ENCODE results near the gene IRF2BPL. TPM values are rescaled to one million over a fixed set of nuclear protein-coding genes. Genes with fewer than 3 reads are reported as not detected.
A peak's percentile ranks its signal among the peaks of the same experiment; 100 is the strongest.

The IRF2BPL gene
- total RNA-seq, 1 donor from 2014 or later, result 14.5 TPM

GRCh38 chr14:77003960-77004710 lies 24.4 kb downstream of the IRF2BPL start:
- intact Hi-C loops (cut with micrococcal nuclease), result no loop called here
- no peak overlapping the region for H3K27ac Mint-ChIP-seq
- H3K27me3 Mint-ChIP-seq, result no peaks in the 10 kb centered on the region
- ATAC-seq (ENCODE audit: low read depth), result no peak
- no peaks in the 10 kb centered on the region for H3K36me3 Mint-ChIP-seq (ENCODE audit: low read depth)
- H3K9me3 Mint-ChIP-seq, result no peaks in the 10 kb centered on the region
- TF ChIP-seq, protein P1, sequence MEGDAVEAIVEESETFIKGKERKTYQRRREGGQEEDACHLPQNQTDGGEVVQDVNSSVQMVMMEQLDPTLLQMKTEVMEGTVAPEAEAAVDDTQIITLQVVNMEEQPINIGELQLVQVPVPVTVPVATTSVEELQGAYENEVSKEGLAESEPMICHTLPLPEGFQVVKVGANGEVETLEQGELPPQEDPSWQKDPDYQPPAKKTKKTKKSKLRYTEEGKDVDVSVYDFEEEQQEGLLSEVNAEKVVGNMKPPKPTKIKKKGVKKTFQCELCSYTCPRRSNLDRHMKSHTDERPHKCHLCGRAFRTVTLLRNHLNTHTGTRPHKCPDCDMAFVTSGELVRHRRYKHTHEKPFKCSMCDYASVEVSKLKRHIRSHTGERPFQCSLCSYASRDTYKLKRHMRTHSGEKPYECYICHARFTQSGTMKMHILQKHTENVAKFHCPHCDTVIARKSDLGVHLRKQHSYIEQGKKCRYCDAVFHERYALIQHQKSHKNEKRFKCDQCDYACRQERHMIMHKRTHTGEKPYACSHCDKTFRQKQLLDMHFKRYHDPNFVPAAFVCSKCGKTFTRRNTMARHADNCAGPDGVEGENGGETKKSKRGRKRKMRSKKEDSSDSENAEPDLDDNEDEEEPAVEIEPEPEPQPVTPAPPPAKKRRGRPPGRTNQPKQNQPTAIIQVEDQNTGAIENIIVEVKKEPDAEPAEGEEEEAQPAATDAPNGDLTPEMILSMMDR (IDR thresholded peaks at IDR 0.05), result no peak
- ChIA-PET CTCF (no interaction called here), POLR2A (interaction anchor here (0.6 to 1.1 kb wide), 2 partner anchors 13 to 15 kb away, joined by 3 read pairs; no protein-coding TSS in a partner anchor)
- no peak overlapping the region for H3K4me3 Mint-ChIP-seq
- DNase-seq, result no peak
- H3K4me1 Mint-ChIP-seq, result peaks cover 19% of the 10 kb centered on the region

GRCh38 chr14:77002889-77003288 lies 25.6 kb downstream of the IRF2BPL start:
- intact Hi-C loops (cut with micrococcal nuclease), result no loop called here
- no peaks in the 10 kb centered on the region for H3K36me3 Mint-ChIP-seq (ENCODE audit: low read depth)
- H3K27ac Mint-ChIP-seq, result no peak overlapping the region
- peaks cover 28% of the 10 kb centered on the region for H3K4me1 Mint-ChIP-seq
- ATAC-seq (ENCODE audit: low read depth) (no peak), DNase-seq (no peak)
- ChIA-PET CTCF (no interaction called here), POLR2A (interaction anchor here (1.1 to 3.0 kb wide), 2 partner anchors 12 to 25 kb away, joined by 3 to 12 read pairs; partner anchors contain the start of gene IRF2BPL)
- H3K27me3 Mint-ChIP-seq, result no peaks in the 10 kb centered on the region
- H3K9me3 Mint-ChIP-seq, result no peaks in the 10 kb centered on the region
- no peak overlapping the region for H3K4me3 Mint-ChIP-seq
- TF ChIP-seq, protein P1 (IDR thresholded peaks at IDR 0.05), result no peak

DNA sequence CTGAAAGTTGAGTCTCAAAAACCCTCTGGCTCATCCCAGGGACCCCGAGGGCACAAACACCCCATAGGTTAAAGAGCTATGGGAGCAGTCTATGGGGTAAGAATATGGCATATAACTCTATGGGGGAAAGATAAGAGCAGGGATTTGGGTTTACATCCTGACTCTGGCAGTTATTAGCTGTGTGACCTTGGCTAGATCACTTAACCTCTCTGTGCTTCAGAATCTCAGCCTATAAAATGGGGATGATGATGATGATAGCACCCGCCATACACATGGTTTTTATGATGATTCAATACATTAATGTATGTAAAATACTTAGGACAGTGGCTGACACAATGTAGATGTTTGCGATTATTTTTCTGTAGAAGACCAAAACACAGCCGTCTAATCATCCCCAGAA lies 26.2 kb downstream of the IRF2BPL start:
- Mint-ChIP-seq H3K27ac (no peak overlapping the region), H3K36me3 (ENCODE audit: low read depth) (no peaks in the 10 kb centered on the region)

DNA sequence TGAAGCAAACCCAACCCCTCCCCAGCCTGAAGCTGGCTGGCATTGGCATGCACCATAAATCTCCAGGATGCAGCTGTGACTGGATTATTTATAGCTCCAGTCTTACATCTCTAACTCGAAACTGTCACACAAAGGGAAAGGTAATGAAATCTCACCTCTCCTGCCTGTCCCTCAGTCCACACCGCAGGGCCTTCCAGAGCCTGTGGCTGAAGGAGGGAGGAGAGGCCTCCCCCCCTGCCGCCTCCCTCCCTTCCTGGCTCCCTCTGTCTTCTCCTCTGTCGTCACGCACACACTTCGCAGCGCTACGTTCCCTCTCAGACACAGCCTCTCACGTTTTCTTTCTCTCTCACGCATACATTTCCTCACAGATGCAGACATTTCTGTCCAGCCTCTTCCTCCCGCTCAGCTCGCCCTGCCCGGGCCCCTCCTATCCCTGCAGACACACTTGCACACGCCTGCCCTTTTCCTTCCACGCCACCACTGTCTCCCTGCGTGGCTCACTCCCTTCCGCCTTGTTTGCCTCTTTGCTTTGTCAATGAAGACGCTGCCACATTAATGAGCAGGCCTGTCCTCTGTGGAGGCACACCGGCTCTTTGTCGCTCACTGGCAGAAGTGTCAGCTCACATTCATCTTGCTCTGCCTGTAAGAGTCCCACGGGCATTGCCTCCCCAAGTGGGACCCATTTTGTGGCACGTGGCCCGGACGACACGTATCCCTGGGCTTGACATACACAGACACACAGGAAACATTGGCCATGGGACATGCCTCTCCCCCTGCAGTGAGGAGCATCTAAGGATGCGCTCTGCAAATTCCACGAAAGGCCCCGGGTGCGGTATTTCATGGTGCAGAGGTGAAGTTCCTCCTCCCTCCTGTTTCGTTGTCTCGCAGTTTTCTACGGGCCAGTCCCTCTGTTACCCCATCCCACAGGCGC lies 27.9 kb downstream of the IRF2BPL start:
- Mint-ChIP-seq H3K36me3 (ENCODE audit: low read depth) (no peaks in the 10 kb centered on the region), H3K4me3 (peak overlapping the region; percentile 80), H3K27me3 (no peaks in the 10 kb centered on the region), H3K9me3 (no peaks in the 10 kb centered on the region), H3K27ac (peak overlapping the region; percentile 62), H3K4me1 (peaks cover 32% of the 10 kb centered on the region)
- ChIA-PET POLR2A (interaction anchor here (0.9 to 3.0 kb wide), 9 partner anchors 15 to 92 kb away, joined by 3 to 12 read pairs (median 6); partner anchors contain the start of gene IRF2BPL), CTCF (interaction anchor here (1.4 kb wide), 1 partner anchor 124 kb away, joined by 3 read pairs; no protein-coding TSS in a partner anchor)
- TF ChIP-seq, protein P1 (IDR thresholded peaks at IDR 0.05), result no peak
- DNase-seq (no peak), ATAC-seq (ENCODE audit: low read depth) (peak; percentile 72)
- intact Hi-C loops (cut with micrococcal nuclease), result loop anchor here (2.0 kb wide), 2 partner anchors 22 to 44 kb away; no protein-coding TSS in a partner anchor

More for the DNA sequence above, 26.2 kb downstream of the IRF2BPL start:
- ATAC-seq (ENCODE audit: low read depth) (no peak), DNase-seq (no peak)
- Mint-ChIP-seq H3K27me3 (no peaks in the 10 kb centered on the region), H3K4me3 (no peak overlapping the region), H3K9me3 (no peaks in the 10 kb centered on the region), H3K4me1 (peaks cover 34% of the 10 kb centered on the region)
- ChIA-PET POLR2A (interaction anchor here (3.0 kb wide), 1 partner anchor 26 kb away, joined by 12 read pairs; the partner anchor contains the start of gene IRF2BPL), CTCF (no interaction called here)
- TF ChIP-seq, protein P1 (IDR thresholded peaks at IDR 0.05), result no peak
- intact Hi-C loops (cut with micrococcal nuclease), result no loop called here

All from activated B cell treated with CpG ODN at 0.5 μM for 24 hours (primary cell).